Measurements from ENCODE around the gene DRAM2. TPM values are rescaled to one million over a fixed set of nuclear protein-coding genes. Genes with fewer than 3 reads are reported as not detected.
"Not testable (repeated sequence)": the region's sequence is repeated elsewhere in the genome, so short reads cannot be mapped to it uniquely, and the experiment has no call there.

DRAM2 gene
- total RNA-seq, 1 donor from 2014 or later = 29.8 TPM

DNA sequence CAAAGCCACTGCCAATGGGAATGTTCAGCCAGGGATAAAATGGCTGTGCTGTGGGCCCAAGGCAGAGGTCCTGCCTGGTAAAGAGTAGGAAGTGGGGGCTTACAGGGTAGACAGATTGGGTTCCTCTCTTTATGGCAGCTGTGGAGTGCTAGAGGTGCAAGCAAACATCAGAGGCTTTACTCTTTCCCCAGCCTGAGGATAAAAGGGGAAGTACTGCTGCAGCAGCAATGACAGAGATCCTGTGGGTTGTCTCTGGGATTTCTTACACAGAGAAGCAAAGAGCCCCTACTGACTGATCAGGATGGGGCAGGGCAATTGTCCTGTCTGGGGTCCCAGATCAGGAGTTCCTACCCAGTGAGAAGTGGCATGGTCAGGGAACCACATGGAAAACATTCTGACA lies 54.2 kb downstream of the DRAM2 start:
- no peak for DNase-seq (ENCODE audit: low spot score in 2 of 2, unreplicated experiment in 2 of 2)
- H3K4me3 Mint-ChIP-seq = no peak overlapping the region
- peaks cover 80% of the 10 kb centered on the region for H3K9me3 Mint-ChIP-seq
- no peak overlapping the region for H3K27ac Mint-ChIP-seq
- TF ChIP-seq, protein P1, sequence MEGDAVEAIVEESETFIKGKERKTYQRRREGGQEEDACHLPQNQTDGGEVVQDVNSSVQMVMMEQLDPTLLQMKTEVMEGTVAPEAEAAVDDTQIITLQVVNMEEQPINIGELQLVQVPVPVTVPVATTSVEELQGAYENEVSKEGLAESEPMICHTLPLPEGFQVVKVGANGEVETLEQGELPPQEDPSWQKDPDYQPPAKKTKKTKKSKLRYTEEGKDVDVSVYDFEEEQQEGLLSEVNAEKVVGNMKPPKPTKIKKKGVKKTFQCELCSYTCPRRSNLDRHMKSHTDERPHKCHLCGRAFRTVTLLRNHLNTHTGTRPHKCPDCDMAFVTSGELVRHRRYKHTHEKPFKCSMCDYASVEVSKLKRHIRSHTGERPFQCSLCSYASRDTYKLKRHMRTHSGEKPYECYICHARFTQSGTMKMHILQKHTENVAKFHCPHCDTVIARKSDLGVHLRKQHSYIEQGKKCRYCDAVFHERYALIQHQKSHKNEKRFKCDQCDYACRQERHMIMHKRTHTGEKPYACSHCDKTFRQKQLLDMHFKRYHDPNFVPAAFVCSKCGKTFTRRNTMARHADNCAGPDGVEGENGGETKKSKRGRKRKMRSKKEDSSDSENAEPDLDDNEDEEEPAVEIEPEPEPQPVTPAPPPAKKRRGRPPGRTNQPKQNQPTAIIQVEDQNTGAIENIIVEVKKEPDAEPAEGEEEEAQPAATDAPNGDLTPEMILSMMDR (IDR thresholded peaks at IDR 0.05; ENCODE audit: unreplicated experiment) = no peak
- no peaks in the 10 kb centered on the region for H3K4me1 Mint-ChIP-seq
- no peaks in the 10 kb centered on the region for H3K27me3 Mint-ChIP-seq (ENCODE audit: low read depth)
- H3K36me3 Mint-ChIP-seq = no peaks in the 10 kb centered on the region

GRCh38 chr1:111084999-111085398 lies 54.9 kb downstream of the DRAM2 start:
- Mint-ChIP-seq H3K4me1 (no peaks in the 10 kb centered on the region), H3K27ac (no peak overlapping the region), H3K9me3 (peaks cover 87% of the 10 kb centered on the region), H3K36me3 (no peaks in the 10 kb centered on the region), H3K27me3 (ENCODE audit: low read depth) (no peaks in the 10 kb centered on the region), H3K4me3 (no peak overlapping the region)
- TF ChIP-seq, protein P1 (IDR thresholded peaks at IDR 0.05; ENCODE audit: unreplicated experiment) = no peak
- DNase-seq (ENCODE audit: low spot score in 2 of 2, unreplicated experiment in 2 of 2) = no peak

- Mint-ChIP-seq H3K4me3 (no peak overlapping the region), H3K27me3 (ENCODE audit: low read depth) (no peaks in the 10 kb centered on the region), H3K9me3 (peaks cover 73% of the 10 kb centered on the region), H3K27ac (no peak overlapping the region), H3K36me3 (no peaks in the 10 kb centered on the region), H3K4me1 (no peaks in the 10 kb centered on the region)
- TF ChIP-seq, protein P1 (IDR thresholded peaks at IDR 0.05; ENCODE audit: unreplicated experiment) = no peak
- DNase-seq (ENCODE audit: low spot score in 2 of 2, unreplicated experiment in 2 of 2) = no peak
These were observed 57.3 kb downstream of the DRAM2 start for GRCh38 chr1:111082421-111083203.

DNA sequence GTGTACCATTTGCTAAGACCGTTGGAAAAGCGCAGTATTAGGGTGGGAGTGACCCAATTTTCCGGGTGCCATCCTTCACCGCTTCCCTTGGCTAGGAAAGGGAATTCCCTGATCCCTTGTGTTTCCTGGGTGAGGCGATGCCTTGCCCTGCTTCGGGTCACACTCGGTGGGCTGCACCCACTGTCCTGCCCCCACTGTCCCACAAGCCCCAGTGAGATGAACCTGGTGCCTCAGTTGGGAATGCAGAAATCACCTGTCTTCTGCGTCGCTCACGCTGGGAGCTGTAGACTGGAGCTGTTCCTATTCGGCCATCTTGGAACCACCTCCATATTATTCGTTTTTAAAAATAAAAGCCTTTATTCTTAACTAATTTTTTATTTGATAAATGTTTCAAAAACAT lies 60.6 kb downstream of the DRAM2 start:
- H3K9me3 Mint-ChIP-seq = peaks cover 79% of the 10 kb centered on the region
- H3K36me3 Mint-ChIP-seq; DNase-seq (ENCODE audit: low spot score in 2 of 2, unreplicated experiment in 2 of 2); H3K27me3 Mint-ChIP-seq (ENCODE audit: low read depth); H3K4me3 Mint-ChIP-seq; H3K27ac Mint-ChIP-seq; H3K4me1 Mint-ChIP-seq: not testable (repeated sequence)

DNA sequence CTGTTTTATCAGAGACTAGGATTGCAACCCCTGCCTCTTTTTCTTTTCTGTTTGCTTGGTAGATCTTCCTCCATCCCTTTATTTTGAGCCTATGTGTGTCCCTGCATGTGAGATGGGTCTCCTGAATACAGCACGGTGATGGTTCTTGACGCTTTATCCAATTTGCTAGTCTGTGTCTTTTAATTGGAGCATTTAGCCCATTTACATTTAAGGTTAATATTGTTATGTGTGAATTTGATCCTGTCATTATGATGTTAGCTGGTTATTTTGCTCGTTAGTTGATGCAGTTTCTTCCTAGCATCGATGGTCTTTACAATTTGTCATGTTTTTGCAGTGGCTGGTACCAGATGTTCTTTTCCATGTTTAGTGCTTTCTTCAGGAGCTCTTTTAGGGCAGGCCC lies 62.6 kb downstream of the DRAM2 start:
- not testable (repeated sequence) for H3K27ac Mint-ChIP-seq; H3K4me1 Mint-ChIP-seq; H3K4me3 Mint-ChIP-seq; DNase-seq (ENCODE audit: low spot score in 2 of 2, unreplicated experiment in 2 of 2); H3K27me3 Mint-ChIP-seq (ENCODE audit: low read depth); H3K36me3 Mint-ChIP-seq
- peaks cover 63% of the 10 kb centered on the region for H3K9me3 Mint-ChIP-seq

Other genes with a start within 250 kb of the DRAM2 start
- gene LRIF1, start 176.2 kb downstream of the DRAM2 start, total RNA-seq = 7.8 to 7.9 TPM (median 7.8 TPM) in 3 replicates
- 34.6 to 38.9 TPM (median 35.6 TPM) in 3 replicates for gene CEPT1, start 130 bp upstream of the DRAM2 start, total RNA-seq
- 4.1 to 4.8 TPM (median 4.7 TPM) in 3 replicates for gene DENND2D, start 60.6 kb upstream of the DRAM2 start, total RNA-seq
- gene CHI3L2, start 87.6 kb upstream of the DRAM2 start, total RNA-seq = not detected in 3 replicates
- gene CHIA, start 150.8 kb upstream of the DRAM2 start, total RNA-seq = not detected in 3 replicates